Neural cell (in vitro differentiated cells): ENCODE data around the gene PTPN3. TPM values are rescaled to one million over a fixed set of nuclear protein-coding genes. Genes with fewer than 3 reads are reported as not detected.

ENCODE experiments used
- H2AFZ ChIP-seq: fragments of 200-600, 300-800 bp; sonication (generic), shearing (Covaris generic); 2 replicates; pipeline ENCODE4 v1.6.0; 2014; ENCODE audit warnings: low read depth, mild to moderate bottlenecking, antibody characterized with exemption, low read length, moderate library complexity
- H3F3A ChIP-seq: fragments of 200-600 bp; shearing (Covaris generic); 2 replicates; pipeline ENCODE4 v1.6.1; 2016; ENCODE audit warnings: mild to moderate bottlenecking, moderate library complexity, mixed read lengths, antibody characterized with exemption, low read length; ENCODE audit not compliant: insufficient read depth, poor library complexity, severe bottlenecking
- H3K27ac ChIP-seq: fragments of 200-600, 300-800 bp; sonication (generic), shearing (Covaris generic); 2 replicates; pipeline ENCODE4 v1.5.1; 2014; ENCODE audit warnings: mild to moderate bottlenecking, low read length, moderate library complexity
- H3K27me3 ChIP-seq: fragments of 300-800, 200-600 bp; sonication (generic), shearing (Covaris generic); 2 replicates; pipeline ENCODE4 v1.6.0; 2014; ENCODE audit warnings: mild to moderate bottlenecking, low read depth, low read length, moderate library complexity; ENCODE audit not compliant: insufficient read depth
- H3K36me3 ChIP-seq: fragments of 300-800, 200-600 bp; sonication (generic), shearing (Covaris generic); 2 replicates; pipeline ENCODE4 v1.5.1; 2014; ENCODE audit warnings: mild to moderate bottlenecking, antibody characterized with exemption, low read length, moderate library complexity; ENCODE audit not compliant: insufficient read depth
- H3K4me2 ChIP-seq: fragments of 300-800, 200-600 bp; sonication (generic), shearing (Covaris generic); 2 replicates; pipeline ENCODE4 v1.6.0; 2014; ENCODE audit warnings: mild to moderate bottlenecking, low read length
- H3K4me3 ChIP-seq: fragments of 300-800, 200-600 bp; sonication (generic), shearing (Covaris generic); 2 replicates; pipeline ENCODE4 v1.5.1; 2014; ENCODE audit warnings: mild to moderate bottlenecking, low read length, moderate library complexity
- H3K79me2 ChIP-seq: fragments of 200-600 bp; shearing (Covaris generic); replicated peaks from 2 replicates; pipeline ENCODE4 v1.6.0; 2014; ENCODE audit warnings: mild to moderate bottlenecking, low read length, moderate library complexity; ENCODE audit not compliant: insufficient read depth
- H3K9ac ChIP-seq: fragments of 300-800, 200-600 bp; sonication (generic), shearing (Covaris generic); 2 replicates; pipeline ENCODE4 v1.6.1; 2016; ENCODE audit warnings: mild to moderate bottlenecking, low read length, mixed read lengths
- H3K9me2 ChIP-seq: fragments of 200-600 bp; shearing (Covaris generic); 2 replicates; pipeline ENCODE4 v1.6.1; 2016; ENCODE audit warnings: mild to moderate bottlenecking, low read length, mixed read lengths; ENCODE audit not compliant: insufficient read depth
- H3K9me3 ChIP-seq: fragments of 200-600, 300-800 bp; sonication (generic), shearing (Covaris generic); 2 replicates; pipeline ENCODE4 v1.6.1; 2016; ENCODE audit warnings: mild to moderate bottlenecking, mixed run types, low read length, moderate library complexity, mixed read lengths
- H4K20me1 ChIP-seq: fragments of 200-600 bp; shearing (Covaris generic); 2 replicates; pipeline ENCODE4 v1.6.1; 2016; ENCODE audit warnings: mild to moderate bottlenecking, mixed run types; ENCODE audit not compliant: insufficient read depth
- CTCF ChIP-seq: fragments of 450-650 bp; IDR thresholded peaks from 2 replicates; pipeline ENCODE4 v1.5.1; 2014; ENCODE audit warnings: antibody characterized with exemption, mild to moderate bottlenecking, moderate library complexity; ENCODE audit not compliant: poor library complexity, severe bottlenecking
- EP300 ChIP-seq: fragments of 450-650 bp; conservative IDR thresholded peaks from 2 replicates; pipeline ENCODE4 v1.6.1; 2014; ENCODE audit warnings: antibody characterized with exemption, mild to moderate bottlenecking, moderate library complexity; ENCODE audit not compliant: poor library complexity, severe bottlenecking
- EZH2 ChIP-seq: fragments of 200-600, 300-800 bp; shearing (Covaris generic), sonication (generic); IDR thresholded peaks from 2 replicates; pipeline ENCODE4 v1.6.1; 2014; ENCODE audit warnings: antibody characterized with exemption, low read length, borderline replicate concordance, mild to moderate bottlenecking; ENCODE audit not compliant: insufficient read depth, poor library complexity, severe bottlenecking
- MXI1 ChIP-seq: fragments of 450-650 bp; conservative IDR thresholded peaks from 2 replicates; pipeline ENCODE4 v1.6.1; 2014; ENCODE audit warnings: antibody characterized with exemption, mild to moderate bottlenecking; ENCODE audit not compliant: poor library complexity, severe bottlenecking
- POLR2AphosphoS5 ChIP-seq: IDR thresholded peaks from 2 replicates; pipeline ENCODE4 v1.6.1; 2012
- RAD21 ChIP-seq: fragments of 450-650 bp; conservative IDR thresholded peaks from 2 replicates; pipeline ENCODE4 v1.6.1; 2014; ENCODE audit warnings: antibody characterized with exemption, mild to moderate bottlenecking, moderate library complexity
- REST ChIP-seq: IDR thresholded peaks from 2 replicates; pipeline ENCODE4 v1.6.1; 2012; ENCODE audit warnings: borderline replicate concordance
- SMC3 ChIP-seq: fragments of 450-650 bp; conservative IDR thresholded peaks from 2 replicates; pipeline ENCODE4 v1.6.1; 2014; ENCODE audit warnings: antibody characterized with exemption, mild to moderate bottlenecking, moderate library complexity; ENCODE audit not compliant: poor library complexity
- TAF1 ChIP-seq: IDR thresholded peaks from 2 replicates; pipeline ENCODE4 v1.6.1; 2012; ENCODE audit warnings: low read depth
- polyA plus RNA-seq: library from polyadenylated mRNA; depleted of rRNA; stranded (reverse); fragments of >200 nt; gene quantifications from 2 replicates; pipeline ENCODE4 v1.2.3, GENCODE V29; 2014

Gene PTPN3
- polyA plus RNA-seq, 1 donor from 2014 or later, result 3.8 TPM

- Histone ChIP-seq H3K9ac (no peak overlapping the region), H4K20me1 (no peaks in the 10 kb centered on the region), H3F3A (no peaks in the 10 kb centered on the region), H3K36me3 (no peaks in the 10 kb centered on the region), H3K9me3 (no peaks in the 10 kb centered on the region), H3K4me2 (no peak overlapping the region), H2AFZ (no peak overlapping the region), H3K9me2 (no peaks in the 10 kb centered on the region), H3K27ac (no peak overlapping the region), H3K4me3 (no peak overlapping the region), H3K27me3 (no peaks in the 10 kb centered on the region), H3K79me2 (no peaks in the 10 kb centered on the region)
- TF ChIP-seq SMC3, result no peak
- TF ChIP-seq EP300, result no peak
- no peak for TF ChIP-seq CTCF
- TF ChIP-seq REST, result no peak
- no peak for TF ChIP-seq TAF1
- no peak for TF ChIP-seq POLR2AphosphoS5
- TF ChIP-seq MXI1, result no peak
- TF ChIP-seq EZH2, result no peak
- no peak for TF ChIP-seq RAD21
Measured at GRCh38 chr9:109488791-109489492, 9.2 kb downstream of the PTPN3 start.

- no peaks in the 10 kb centered on the region for H3K36me3 ChIP-seq
- TF ChIP-seq SMC3 (no peak), EZH2 (no peak), MXI1 (no peak), EP300 (no peak), POLR2AphosphoS5 (no peak), REST (no peak)
- H3K9me2 ChIP-seq, result no peaks in the 10 kb centered on the region
- H3K27me3 ChIP-seq, result no peaks in the 10 kb centered on the region
- H3F3A ChIP-seq, result no peaks in the 10 kb centered on the region
- no peak overlapping the region for H3K4me2 ChIP-seq
- H3K27ac ChIP-seq, result no peak overlapping the region
- H3K79me2 ChIP-seq, result no peaks in the 10 kb centered on the region
- H3K9me3 ChIP-seq, result no peaks in the 10 kb centered on the region
- H4K20me1 ChIP-seq, result no peaks in the 10 kb centered on the region
- no peak overlapping the region for H2AFZ ChIP-seq
- no peak overlapping the region for H3K4me3 ChIP-seq
- H3K9ac ChIP-seq, result no peak overlapping the region
Measured at GRCh38 chr9:109488351-109488750, 9.8 kb downstream of the PTPN3 start.
